H9 (cell line): ENCODE results near the gene ASXL1. TPM values are rescaled to one million over a fixed set of nuclear protein-coding genes. Genes with fewer than 3 reads are reported as not detected.

ENCODE experiments used
- DNase-seq: peaks from one replicate; pipeline ENCODE4 v3.0.0-alpha.2; 2017
- H2AFZ ChIP-seq: one replicate; pipeline ENCODE4 v1.6.1; 2013; ENCODE audit warnings: mild to moderate bottlenecking, low read length, control low read depth, moderate library complexity
- H2AK5ac ChIP-seq: 2 replicates; pipeline ENCODE4 v1.6.1; 2013; ENCODE audit warnings: low read length, control low read depth, mixed read lengths; ENCODE audit not compliant: insufficient read length
- H2BK120ac ChIP-seq: one replicate; pipeline ENCODE4 v1.6.1; 2013; ENCODE audit warnings: low read depth, mild to moderate bottlenecking, low read length, control low read depth, inconsistent platforms; ENCODE audit not compliant: poor library complexity, severe bottlenecking
- H2BK12ac ChIP-seq: 2 replicates; pipeline ENCODE4 v1.6.1; 2013; ENCODE audit warnings: low read length, control low read depth, mixed read lengths, low read depth; ENCODE audit not compliant: insufficient read length
- H2BK15ac ChIP-seq: 2 replicates; pipeline ENCODE4 v1.6.1; 2013; ENCODE audit warnings: low read depth, low read length, control low read depth
- H2BK20ac ChIP-seq: one replicate; pipeline ENCODE4 v1.6.1; 2013; ENCODE audit warnings: low read depth, mild to moderate bottlenecking, low read length, control low read depth, inconsistent platforms; ENCODE audit not compliant: poor library complexity, severe bottlenecking
- H2BK5ac ChIP-seq: 2 replicates; pipeline ENCODE4 v1.6.1; 2013; ENCODE audit warnings: low read length, control low read depth, mixed read lengths; ENCODE audit not compliant: insufficient read length
- H3K14ac ChIP-seq: 2 replicates; pipeline ENCODE4 v1.6.1; 2013; ENCODE audit warnings: low read length, control low read depth; ENCODE audit not compliant: insufficient read depth
- H3K18ac ChIP-seq: 2 replicates; pipeline ENCODE4 v1.6.1; 2013; ENCODE audit warnings: low read depth, mild to moderate bottlenecking, mixed read lengths, low read length, control low read depth; ENCODE audit not compliant: insufficient read length
- H3K23ac ChIP-seq: 2 replicates; pipeline ENCODE4 v1.6.1; 2013; ENCODE audit warnings: low read length, control low read depth, mixed read lengths, low read depth; ENCODE audit not compliant: insufficient read length
- H3K23me2 ChIP-seq: 2 replicates; pipeline ENCODE4 v1.6.1; 2013; ENCODE audit warnings: low read depth, mild to moderate bottlenecking, mixed read lengths, low read length, control low read depth; ENCODE audit not compliant: insufficient read length, poor library complexity, severe bottlenecking
- H3K27ac ChIP-seq: 2 replicates; pipeline ENCODE4 v1.5.1; 2013; ENCODE audit warnings: low read length, control low read depth, mixed read lengths, low read depth; ENCODE audit not compliant: insufficient read length
- H3K27me3 ChIP-seq: 2 replicates; pipeline ENCODE4 v1.6.1; 2013; ENCODE audit warnings: low read length, control low read depth, inconsistent platforms; ENCODE audit not compliant: insufficient read depth
- H3K4ac ChIP-seq: 2 replicates; pipeline ENCODE4 v1.6.1; 2013; ENCODE audit warnings: low read depth, mild to moderate bottlenecking, control low read depth, inconsistent platforms, low read length, moderate library complexity
- H3K4me1 ChIP-seq: 2 replicates; pipeline ENCODE4 v1.6.1; 2013; ENCODE audit warnings: low read length, control low read depth, inconsistent platforms; ENCODE audit not compliant: insufficient read depth
- H3K4me2 ChIP-seq: 2 replicates; pipeline ENCODE4 v1.6.1; 2013; ENCODE audit warnings: low read length, control low read depth, mixed read lengths; ENCODE audit not compliant: insufficient read length, insufficient read depth
- H3K56ac ChIP-seq: 2 replicates; pipeline ENCODE4 v1.6.1; 2013; ENCODE audit warnings: low read depth, mild to moderate bottlenecking, mixed read lengths, low read length, control low read depth; ENCODE audit not compliant: insufficient read length
- H3K79me1 ChIP-seq: 2 replicates; pipeline ENCODE4 v1.6.1; 2013; ENCODE audit warnings: low read depth, mild to moderate bottlenecking, moderate library complexity, low read length, control low read depth, inconsistent platforms; ENCODE audit not compliant: insufficient read depth, poor library complexity, severe bottlenecking
- H3K79me2 ChIP-seq: 2 replicates; pipeline ENCODE4 v1.6.1; 2013; ENCODE audit warnings: low read length, control low read depth, inconsistent platforms; ENCODE audit not compliant: insufficient read depth
- H3K9ac ChIP-seq: 2 replicates; pipeline ENCODE4 v1.6.1; 2013; ENCODE audit warnings: low read length, control low read depth, mixed read lengths; ENCODE audit not compliant: insufficient read length; ENCODE audit errors: extremely low read depth
- H3K9me3 ChIP-seq: one replicate; pipeline ENCODE4 v1.6.1; 2013; ENCODE audit warnings: low read depth, low read length, inconsistent platforms; ENCODE audit not compliant: control insufficient read depth
- H3T11ph ChIP-seq: one replicate; pipeline ENCODE4 v1.6.1; 2013; ENCODE audit warnings: mild to moderate bottlenecking, low read length, control low read depth, inconsistent platforms
- H4K20me1 ChIP-seq: one replicate; pipeline ENCODE4 v1.6.1; 2013; ENCODE audit not compliant: control insufficient read depth, insufficient read length, insufficient read depth
- H4K5ac ChIP-seq: 2 replicates; pipeline ENCODE4 v1.6.1; 2013; ENCODE audit warnings: low read depth, mild to moderate bottlenecking, mixed read lengths, low read length, control low read depth; ENCODE audit not compliant: insufficient read length
- H4K8ac ChIP-seq: replicated peaks from 2 replicates; pipeline ENCODE4 v1.6.1; 2013; ENCODE audit warnings: low read length, control low read depth, mixed read lengths, low read depth; ENCODE audit not compliant: insufficient read length
- H4K91ac ChIP-seq: 2 replicates; pipeline ENCODE4 v1.6.1; 2013; ENCODE audit warnings: low read depth, mild to moderate bottlenecking, moderate library complexity, mixed read lengths, low read length, control low read depth; ENCODE audit not compliant: insufficient read length
- H3K27ac Mint-ChIP-seq, 3 experiments: 2 replicates in 2 of 3; 3 replicates in 1 of 3; pipeline ENCODE4 v1.8.0; 2020 to 2021; ENCODE audit warnings: mixed read lengths in 3 of 3, mild to moderate bottlenecking in 1 of 3, moderate library complexity in 1 of 3
- H3K27me3 Mint-ChIP-seq: 2 replicates; pipeline ENCODE4 v1.8.0; 2021; ENCODE audit warnings: low read depth, mild to moderate bottlenecking, moderate library complexity, mixed read lengths
- H3K36me3 Mint-ChIP-seq, 3 experiments: 2 replicates in 2 of 3; 3 replicates in 1 of 3; pipeline ENCODE4 v1.8.0; 2020 to 2021; ENCODE audit warnings: low read depth in 3 of 3, mixed read lengths in 3 of 3; ENCODE audit not compliant: insufficient read depth in 1 of 3
- H3K4me1 Mint-ChIP-seq, 2 experiments: 2 replicates each; pipeline ENCODE4 v1.8.0; 2020; ENCODE audit warnings: mixed read lengths in 2 of 2
- H3K4me3 Mint-ChIP-seq, 2 experiments: 2 replicates in 1 of 2; 3 replicates in 1 of 2; pipeline ENCODE4 v1.8.0; 2020 to 2021; ENCODE audit warnings: mild to moderate bottlenecking in 2 of 2, mixed read lengths in 2 of 2, moderate library complexity in 1 of 2
- H3K9me3 Mint-ChIP-seq, 2 experiments: 2 replicates in 1 of 2; 3 replicates in 1 of 2; pipeline ENCODE4 v1.8.0; 2020; ENCODE audit warnings: mild to moderate bottlenecking in 2 of 2, mixed read lengths in 2 of 2, moderate library complexity in 1 of 2
- CTCF ChIP-seq: fragments of 200-600 bp; sonication (generic); conservative IDR thresholded peaks from 3 replicates; pipeline ENCODE4 v1.8.0; 2021; ENCODE audit warnings: antibody characterized with exemption, mild to moderate bottlenecking
- WGBS: extraction: QIAGEN DNeasy Blood & Tissue Kit; methylation state at CpG from one replicate; pipeline ENCODE4 v1.1.7; 2013; ENCODE audit warnings: missing lambda C conversion rate, low lambda C conversion rate, mixed read lengths; ENCODE audit not compliant: insufficient read length; ENCODE audit errors: extremely low coverage; 5-methylcytosine and 5-hydroxymethylcytosine counted together
- total RNA-seq: library from RNA; stranded (reverse); gene quantifications from 2 replicates; pipeline ENCODE4 v1.2.1, GENCODE V29; 2021

Gene ASXL1
- total RNA-seq, 1 experiment from 2014 or later, result 39.5 TPM

- WGBS, result no CpG with 5 or more reads among the region's 2 CpGs
- Mint-ChIP-seq H3K9me3 (no peaks in the 10 kb centered on the region), H3K27ac (no peak overlapping the region), H3K36me3 (no peaks in the 10 kb centered on the region), H3K4me1 (peaks cover 11 to 14% of the 10 kb centered on the region in 2 experiments), H3K4me3 (no peak overlapping the region), H3K27me3 (no peaks in the 10 kb centered on the region)
- no peak overlapping the region for H3K9ac ChIP-seq
- H4K8ac ChIP-seq, result no peak overlapping the region
- no peak overlapping the region for H3K18ac ChIP-seq
- H3K14ac ChIP-seq, result no peak overlapping the region
- H3K4ac ChIP-seq, result no peak overlapping the region
- H2BK20ac ChIP-seq, result no peak overlapping the region
- no peak overlapping the region for H4K5ac ChIP-seq
- no peak overlapping the region for H2AFZ ChIP-seq
- no peaks in the 10 kb centered on the region for H3K79me2 ChIP-seq
- no peak overlapping the region for H4K91ac ChIP-seq
- no peak overlapping the region for H3K4me2 ChIP-seq
- TF ChIP-seq CTCF, result no peak
- no peak overlapping the region for H2AK5ac ChIP-seq
- H2BK120ac ChIP-seq, result no peak overlapping the region
- no peak overlapping the region for H2BK15ac ChIP-seq
- no peaks in the 10 kb centered on the region for H3K23me2 ChIP-seq
- H3K23ac ChIP-seq, result no peak overlapping the region
- H2BK12ac ChIP-seq, result no peak overlapping the region
- H3K9me3 ChIP-seq, result no peaks in the 10 kb centered on the region
- H3K27ac ChIP-seq, result no peak overlapping the region
- DNase-seq, result no peak
- H2BK5ac ChIP-seq, result no peak overlapping the region
- H3K27me3 ChIP-seq, result no peaks in the 10 kb centered on the region
- no peak overlapping the region for H3K56ac ChIP-seq
- no peaks in the 10 kb centered on the region for H4K20me1 ChIP-seq
- no peaks in the 10 kb centered on the region for H3K79me1 ChIP-seq
- no peaks in the 10 kb centered on the region for H3K4me1 ChIP-seq
- H3T11ph ChIP-seq, result no peak overlapping the region
These were observed 54.0 kb downstream of the ASXL1 start for GRCh38 chr20:32411955-32412706.
